HG03108 (cell line): ENCODE measurements around the gene SKAP2.
A peak's percentile ranks its signal among the peaks of the same experiment; 100 is the strongest.

Experiments
- ATAC-seq: cut with Tn5 transposase; IDR thresholded peaks from one replicate; pipeline ENCODE4 v1.9.1; 2021; ENCODE audit warnings: moderate library complexity; ENCODE audit not compliant: unreplicated experiment

Gene SKAP2

DNA sequence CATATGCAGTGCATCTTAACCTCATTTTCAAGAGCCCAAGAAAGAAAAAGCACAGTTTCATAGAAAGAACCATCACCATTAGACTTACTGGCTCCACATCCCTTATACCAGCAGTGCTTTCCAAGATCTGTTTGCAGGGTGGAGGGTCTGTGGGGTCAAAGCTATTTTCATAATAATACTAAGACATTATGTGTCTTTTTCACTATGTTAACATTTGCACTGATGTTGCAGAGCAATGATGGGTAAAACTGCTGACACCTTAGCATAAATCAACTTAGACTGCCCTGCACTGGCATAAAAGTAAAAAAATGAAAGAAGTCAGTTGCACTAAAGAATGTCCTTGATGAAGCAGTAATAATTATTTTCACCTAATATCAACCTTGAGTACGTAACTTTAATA, 166.2 kb downstream of the SKAP2 start:
- no peak for ATAC-seq

DNA sequence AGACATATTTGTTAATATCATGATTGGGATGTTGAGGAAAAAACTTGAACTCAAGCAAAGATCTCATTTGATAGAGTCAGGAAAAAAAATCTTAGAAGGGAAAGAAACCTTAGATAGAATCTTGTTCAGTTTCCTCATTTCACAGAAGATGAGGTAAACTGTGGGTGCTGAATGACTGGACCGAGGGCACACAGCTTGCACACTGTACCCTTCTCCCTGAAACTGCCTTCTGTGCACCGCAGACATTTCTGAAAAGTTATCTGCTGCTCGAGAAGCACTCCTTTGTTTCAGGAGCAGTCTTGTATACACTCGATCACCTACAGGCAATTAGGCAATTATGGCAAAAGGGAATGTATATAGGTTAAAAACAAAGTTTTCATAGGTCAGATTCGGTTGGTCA, 167.4 kb downstream of the SKAP2 start:
- ATAC-seq, result no peak

DNA sequence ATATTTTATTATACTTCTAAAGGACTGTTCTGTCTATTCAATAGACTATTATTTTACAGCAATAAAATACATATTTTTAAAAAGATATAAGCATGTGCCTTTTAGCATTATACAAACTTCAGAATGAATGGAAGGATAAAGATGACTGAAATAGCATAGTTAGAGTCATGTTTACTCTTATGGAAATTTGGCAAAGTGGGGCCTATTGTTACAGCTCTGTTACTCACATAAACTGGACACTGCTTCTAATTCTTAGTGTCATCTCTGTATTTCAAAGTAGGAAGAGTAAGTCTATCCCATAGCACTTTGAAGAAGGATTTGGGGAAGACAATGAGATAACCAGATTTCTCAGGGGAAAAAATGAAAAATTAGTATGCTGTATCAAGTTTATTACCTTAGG, 168.2 kb downstream of the SKAP2 start:
- no peak for ATAC-seq

DNA sequence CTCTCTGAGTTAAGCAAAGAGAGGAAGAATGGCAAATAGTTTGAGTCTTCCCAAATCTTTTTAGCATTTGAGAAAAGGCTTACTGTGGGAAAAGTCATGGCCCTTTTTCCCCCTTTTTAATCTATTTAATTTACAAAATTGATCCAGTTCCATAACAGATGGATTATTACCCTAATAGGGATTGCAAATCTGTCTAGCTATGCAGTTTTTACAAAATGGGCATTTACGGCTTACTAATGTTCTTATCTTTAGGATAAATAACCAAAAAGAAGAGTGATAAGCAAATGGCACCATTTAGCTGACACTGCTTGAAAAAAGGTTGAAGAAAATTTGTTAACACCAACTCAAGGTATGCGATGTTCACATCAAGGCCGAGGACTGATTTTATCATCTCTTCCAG, 169.7 kb downstream of the SKAP2 start:
- no peak for ATAC-seq

DNA sequence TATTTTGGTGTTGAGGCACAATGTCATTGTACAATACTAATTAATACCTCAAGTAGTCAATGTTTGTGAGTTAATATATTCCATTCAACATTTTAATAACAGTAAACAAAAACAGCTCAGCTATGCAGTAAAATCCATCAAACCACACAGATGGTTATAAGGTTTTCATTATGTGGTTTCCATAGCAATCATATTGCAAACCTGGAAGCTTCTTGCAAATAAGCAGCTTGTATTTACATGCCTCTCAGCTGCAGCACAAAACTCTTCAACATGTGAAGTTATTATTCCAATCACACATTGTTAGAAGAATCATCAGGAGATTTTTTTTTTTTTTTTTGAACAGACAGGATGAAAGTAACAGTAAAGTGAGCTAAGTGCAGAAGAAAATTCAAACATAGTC, 170.2 kb downstream of the SKAP2 start:
- no peak for ATAC-seq

DNA sequence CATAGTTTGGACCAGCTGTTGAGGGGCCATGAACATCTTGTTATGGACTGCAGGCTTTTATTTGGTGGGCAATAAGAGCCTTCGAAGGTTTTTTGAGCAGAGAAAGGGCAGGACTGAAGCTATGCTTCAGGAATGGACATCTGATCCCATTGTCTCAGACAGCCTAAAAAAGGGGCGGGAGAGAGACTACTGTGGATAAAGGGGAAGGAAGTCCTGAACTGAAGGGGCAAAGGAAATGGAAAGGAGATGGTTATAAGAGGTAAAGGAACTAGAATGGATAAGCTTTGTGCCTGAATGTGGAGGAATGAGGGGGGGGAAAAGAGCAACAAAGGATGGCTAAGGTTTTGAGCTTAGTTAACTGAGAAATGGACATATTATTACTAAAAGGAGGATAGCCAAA, 172.5 kb downstream of the SKAP2 start:
- ATAC-seq, result no peak

DNA sequence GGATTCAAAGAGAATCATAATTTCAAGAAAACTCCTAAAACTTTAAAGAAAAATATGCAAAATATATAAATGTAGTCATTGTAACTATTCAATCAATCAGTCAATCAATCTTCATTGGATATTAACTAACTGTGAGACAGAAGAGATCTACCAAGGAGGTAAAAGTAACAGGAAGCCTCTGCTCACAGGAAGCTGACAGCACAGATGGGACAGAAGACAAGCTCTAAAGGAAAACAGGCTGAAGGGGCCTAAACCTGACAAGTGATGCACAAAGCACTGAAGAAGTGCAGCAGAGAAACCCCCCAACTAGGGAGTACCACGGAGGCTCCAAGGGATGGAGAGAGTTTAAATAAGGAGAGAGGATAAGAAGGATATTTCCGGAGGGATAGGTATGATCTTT, 173.0 kb downstream of the SKAP2 start:
- ATAC-seq, result no peak

DNA sequence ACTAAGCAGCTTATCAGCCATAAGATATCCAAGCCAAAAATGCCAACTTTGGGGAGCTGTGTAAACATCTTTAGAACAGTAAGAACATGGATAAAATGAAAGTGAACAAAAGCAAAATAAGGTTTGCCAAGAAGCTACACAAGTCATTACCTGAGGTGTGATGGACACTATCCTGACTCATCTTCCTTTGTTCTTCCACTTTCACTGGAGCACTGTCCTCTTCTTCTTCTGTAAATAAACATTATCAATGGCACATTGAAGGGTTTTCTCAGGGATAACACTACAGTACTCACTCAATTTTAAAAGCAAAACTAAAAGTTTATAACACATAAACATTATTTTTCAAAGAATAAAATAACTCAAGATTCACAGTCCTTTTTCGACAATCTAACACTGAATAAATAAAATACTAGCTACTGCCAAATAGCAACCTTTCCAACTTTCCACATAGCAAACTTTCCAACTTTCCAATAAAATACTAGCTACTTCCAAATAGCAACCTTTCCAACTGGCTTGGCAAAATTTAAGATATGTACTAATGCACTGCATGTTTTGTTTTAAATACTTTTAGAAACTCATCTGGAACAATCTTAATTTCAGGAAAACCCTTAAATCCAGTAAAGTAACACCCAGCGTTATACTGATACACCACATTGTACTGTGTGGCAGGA, 174.1 kb downstream of the SKAP2 start:
- ATAC-seq, result no peak

DNA sequence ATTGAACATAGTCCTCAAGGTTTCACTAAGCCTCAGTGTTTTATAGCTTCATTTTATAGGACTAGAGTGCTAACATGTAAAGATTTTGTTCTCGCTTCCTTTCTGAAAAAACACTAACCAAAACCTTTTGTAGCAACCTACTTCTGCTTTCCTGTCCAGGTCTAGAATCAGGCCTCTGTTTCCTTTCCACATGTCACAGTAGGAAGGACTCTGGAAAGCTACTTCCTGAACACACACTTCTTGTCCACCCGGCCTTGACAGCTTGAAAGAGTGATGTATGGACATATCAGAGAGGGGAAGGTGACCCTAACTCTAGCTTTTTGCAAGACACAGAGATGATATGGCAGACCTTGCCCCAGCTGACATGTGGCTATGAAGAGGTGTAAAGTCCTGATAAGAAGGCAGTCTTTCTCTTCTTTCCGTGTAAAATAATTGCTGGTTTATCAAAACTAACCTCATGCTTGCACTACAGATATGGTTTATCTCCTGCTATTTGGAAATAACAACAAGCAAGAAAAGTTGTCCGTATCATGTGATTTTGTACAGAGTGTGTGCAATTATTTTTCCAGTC, 175.4 kb downstream of the SKAP2 start:
- ATAC-seq, result peak; percentile 71

DNA sequence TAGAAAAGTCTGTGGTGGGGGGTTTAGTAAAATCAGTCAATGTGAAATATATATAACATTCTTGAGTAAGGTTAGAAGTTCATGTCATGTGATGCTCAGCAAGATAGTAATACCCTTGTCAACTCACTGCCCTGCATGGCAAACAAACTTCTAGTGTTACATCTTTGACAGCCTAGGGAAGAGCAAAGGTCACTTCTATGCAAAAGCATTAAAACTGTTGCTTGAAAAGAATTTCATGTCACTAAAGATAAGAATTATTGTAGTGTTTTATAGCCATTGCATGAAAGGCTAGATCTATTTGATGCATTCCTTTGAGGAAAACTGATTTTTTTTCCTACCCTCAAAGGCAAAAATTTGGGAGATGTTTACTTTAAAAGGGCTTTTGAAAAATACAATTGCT, 176.0 kb downstream of the SKAP2 start:
- no peak for ATAC-seq

DNA sequence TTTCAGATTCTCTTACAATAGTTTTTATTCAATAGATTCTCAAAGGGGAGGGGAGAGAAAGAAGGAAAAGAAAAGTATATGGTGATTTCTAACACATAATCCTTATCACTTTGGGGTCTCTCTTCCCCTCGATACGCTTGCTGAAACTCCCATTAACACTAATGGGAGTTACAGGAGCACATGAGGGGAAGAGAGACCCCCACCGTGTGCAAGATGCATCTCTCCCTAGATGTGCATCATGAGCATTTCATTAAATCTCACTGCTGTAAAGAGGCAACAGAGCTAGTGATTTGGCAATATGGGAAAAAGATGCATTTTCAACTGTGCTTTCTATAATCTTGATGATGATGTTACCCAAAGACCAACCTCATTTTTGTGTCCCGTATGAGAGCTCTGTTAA, 177.4 kb downstream of the SKAP2 start:
- ATAC-seq, result no peak

DNA sequence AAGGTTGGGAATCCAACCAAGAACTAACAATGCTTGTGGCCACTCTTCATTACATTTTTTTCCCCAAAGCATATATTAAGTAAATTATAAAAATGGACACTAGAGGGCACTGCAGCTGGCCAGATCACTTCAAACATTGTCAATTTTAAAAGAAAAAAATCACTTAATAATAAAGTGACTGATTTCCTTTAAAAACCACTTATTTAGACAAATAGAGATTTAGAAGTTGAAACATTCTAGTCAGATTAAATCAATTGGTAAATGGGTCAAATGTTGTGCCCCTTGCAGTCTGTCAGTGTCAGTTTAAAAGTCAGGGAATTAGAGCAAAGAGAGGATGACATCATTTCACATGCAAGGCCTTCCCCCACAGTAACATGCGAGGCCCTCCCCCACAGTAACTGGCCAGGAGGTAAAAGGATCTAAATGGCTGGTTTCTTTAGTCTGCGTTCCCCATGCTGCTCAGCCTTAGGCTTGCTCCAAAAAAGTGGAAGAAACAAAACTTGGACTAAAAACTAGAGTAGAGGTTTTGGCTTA, 177.9 kb downstream of the SKAP2 start:
- no peak for ATAC-seq

DNA sequence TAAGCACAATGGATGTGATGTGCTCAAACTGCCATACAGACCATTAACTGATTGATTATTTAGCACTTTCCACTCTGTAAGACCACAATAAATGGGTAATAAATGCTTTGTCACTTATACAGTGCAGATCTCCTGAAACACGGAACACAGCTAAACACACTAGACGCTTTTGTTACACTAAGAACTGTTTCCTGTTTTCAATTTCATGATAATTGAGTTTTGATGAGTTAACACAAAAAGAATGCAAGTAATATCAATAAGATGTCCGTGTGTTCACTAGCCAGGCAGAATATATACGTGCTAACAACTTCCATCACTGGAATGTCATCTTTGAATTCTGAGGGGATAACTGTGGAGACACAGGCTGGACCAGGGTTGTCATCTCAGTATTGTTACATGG, 178.8 kb downstream of the SKAP2 start:
- ATAC-seq, result no peak

DNA sequence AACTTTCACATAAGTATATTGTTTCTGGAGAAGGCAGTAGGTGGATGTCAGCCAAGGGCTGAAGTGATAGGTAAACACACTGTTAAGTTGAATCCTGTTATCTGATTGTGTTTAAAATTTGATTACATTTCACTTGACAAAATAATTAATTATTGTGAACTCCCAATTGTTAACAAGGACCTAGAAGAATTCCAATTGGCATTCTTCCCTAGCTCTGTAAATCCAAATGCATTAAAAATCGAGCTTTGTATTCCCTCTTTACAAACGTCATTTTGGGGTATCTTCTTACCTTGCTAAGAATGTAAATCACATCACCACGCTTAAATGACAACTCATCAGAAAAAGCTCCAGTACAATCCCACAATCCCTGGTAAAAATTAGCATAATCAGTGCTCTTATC, 179.9 kb downstream of the SKAP2 start:
- no peak for ATAC-seq

DNA sequence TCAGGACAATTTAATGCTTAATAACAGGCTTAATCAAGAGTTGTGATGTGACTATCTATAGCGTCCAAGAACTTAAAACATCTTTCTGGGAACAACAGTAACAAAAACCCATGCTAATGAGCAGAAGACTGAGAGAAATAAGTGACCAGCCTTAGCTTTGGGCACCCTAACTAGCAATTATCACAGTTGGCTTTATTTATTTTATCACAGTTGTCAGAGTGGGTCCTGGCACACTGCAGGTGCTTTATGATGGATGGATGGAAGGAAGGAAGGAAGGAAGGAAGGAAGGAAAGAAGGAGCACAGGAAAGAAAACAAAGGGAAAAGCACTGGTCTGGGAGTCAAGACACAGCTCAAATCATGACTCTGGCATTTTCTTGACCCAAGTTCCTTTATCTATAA, 181.1 kb downstream of the SKAP2 start:
- ATAC-seq, result no peak

DNA sequence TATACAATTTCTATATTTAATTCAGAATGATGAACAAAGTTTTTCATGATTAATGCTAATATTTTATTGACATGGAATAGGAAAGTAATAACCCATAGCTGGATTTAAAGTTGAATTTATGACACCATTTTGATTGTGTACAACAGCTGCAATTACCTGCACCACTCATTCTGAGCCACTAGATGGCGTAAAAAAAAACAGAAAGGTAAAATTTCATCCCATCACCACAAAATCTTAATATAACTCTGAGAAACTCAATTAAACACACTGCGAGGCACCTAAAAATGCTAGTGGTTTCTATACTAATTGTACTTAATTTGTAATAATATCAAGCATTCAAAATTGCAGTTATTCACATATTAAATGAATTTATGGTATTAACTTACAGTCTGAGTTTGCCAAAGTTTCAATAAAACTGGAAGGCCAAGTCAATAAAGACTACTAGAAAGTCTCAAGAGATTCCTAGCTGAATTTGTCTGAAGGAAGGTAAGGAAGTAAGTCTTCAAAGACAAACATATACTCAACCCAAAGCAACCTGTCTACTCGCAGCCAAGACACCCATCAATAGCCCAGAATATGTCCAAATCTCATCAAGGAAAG, 182.5 kb downstream of the SKAP2 start:
- ATAC-seq, result no peak

DNA sequence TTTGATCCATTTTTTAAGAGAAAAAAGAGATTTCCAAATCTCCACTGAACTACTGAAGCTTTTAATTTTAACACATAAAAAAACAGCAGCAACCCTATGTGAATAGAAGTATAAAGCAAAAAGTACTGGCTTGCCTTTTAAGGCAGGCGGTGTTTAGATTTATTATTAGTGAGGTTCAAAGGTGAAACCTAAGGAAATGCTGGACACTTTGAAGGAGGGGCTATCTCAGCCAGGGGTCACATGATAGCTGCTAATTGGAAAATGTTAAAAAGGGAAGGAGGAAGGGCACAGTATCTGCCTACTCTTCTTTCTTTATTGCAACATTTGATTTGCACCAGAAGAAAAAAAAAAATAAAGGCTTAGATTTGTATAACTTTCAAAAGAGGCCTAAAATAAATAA, 183.8 kb downstream of the SKAP2 start:
- no peak for ATAC-seq

DNA sequence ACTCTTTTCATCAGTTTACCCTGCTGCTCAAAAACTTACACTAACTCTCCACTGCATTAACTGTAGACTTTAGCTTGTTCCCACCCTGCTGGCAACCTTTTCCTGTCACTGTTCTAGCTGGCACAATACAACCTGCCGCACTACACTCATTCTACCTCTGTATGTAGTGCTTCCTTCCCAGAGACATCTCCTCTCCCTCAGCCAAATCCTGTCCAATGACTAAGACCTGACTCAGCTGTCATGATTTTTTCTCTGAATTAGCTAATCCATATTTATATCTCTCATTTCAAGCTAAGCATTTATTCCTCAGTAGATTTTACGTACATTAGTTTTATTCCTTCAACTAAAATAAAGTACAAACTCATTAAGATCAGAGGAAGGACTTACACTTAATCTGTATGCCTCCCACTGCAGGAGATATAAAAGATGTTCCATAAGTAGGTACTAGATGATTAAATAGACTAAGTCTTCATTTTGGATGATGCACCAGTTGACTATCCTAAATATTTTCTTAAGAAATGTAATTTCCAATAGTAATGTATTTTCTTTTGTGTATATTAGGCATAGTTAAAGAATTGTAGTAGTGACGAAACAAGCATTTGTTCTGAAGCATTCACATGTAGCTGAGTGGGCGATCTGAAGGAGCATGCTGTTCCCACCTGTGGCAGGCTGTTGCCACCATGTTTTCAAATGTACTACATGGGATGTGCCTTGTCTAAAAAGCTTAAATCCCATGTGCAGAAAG, 189.1 kb downstream of the SKAP2 start:
- ATAC-seq, result no peak

DNA sequence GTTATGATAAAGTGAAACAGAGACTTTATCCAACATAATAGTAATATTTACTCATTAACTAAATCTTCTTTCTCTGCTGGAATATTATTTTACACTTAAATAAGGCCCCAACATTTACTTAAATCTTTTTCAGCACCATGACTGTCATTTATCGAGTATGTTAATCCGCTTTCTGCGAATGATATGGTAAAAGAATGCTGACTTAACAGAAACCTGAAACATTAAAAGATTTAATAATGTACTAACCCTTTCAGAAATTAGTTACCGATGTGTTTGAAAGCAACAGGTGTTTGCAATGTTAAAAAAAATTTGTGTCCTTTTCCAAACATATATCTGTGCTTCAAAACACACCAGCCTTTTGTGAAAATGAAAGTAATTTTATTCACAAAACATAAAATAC, 190.5 kb downstream of the SKAP2 start:
- no peak for ATAC-seq

DNA sequence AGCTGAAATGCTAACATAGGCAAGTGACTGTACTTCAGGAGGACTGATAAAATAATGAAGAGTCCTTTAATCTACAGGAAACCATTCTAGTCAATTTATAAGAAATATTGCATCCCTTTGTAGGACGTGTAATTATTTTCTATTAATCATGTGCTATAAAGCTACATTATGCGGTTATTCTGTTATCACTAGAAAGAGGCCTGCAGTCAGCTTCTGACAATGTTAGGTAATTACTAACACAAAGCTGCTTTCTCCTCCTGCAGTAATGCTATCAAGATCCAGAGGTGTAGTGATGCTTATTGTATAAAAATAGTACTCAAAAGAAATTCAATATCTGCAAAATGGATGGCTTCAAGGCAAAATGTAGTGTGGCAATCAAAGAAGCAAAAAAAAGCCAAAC, 191.1 kb downstream of the SKAP2 start:
- no peak for ATAC-seq

DNA sequence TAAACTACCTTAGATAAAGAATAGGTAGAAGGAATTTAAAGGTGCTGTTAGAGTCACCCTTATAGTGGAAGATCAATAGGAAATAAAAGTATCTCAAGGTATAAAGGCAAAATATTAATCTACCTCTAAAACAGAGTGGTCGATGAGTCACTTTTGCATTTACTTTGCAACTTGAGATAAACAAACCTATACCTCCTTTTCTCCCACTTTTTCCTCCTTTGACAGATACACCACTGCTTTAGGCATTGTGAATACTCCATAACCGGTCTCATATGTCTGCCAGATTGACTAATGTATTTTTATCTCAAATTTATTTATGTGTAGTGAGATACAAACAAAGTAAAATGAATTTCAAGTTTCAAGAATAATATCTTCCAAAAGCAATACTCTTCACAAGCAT, 193.5 kb downstream of the SKAP2 start:
- no peak for ATAC-seq

DNA sequence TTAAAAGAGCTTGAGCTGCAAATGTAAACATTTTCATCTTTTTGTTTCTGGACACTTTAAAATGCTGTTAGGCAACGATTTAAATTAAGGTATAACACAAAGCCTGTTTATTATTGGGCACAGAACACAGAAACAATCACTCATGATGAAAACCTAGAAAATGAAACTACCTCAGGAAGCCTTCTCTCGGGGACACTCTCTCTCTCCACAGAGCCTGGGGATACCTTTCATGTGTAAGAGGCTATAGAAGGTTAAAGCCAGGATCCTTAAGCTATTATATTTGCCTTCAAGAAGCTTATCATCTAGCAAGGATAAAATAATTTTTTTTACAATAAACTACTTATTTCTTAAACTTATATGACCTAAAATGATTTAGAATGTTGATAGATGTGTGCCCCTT, 194.1 kb downstream of the SKAP2 start:
- ATAC-seq, result no peak
